Transverse colon (tissue), 3 donors: Measurements from ENCODE around the gene LDLRAD4.

ENCODE experiments used
- EP300 ChIP-seq: sonication (generic); formaldehyde crosslinking; IDR thresholded peaks from one replicate; pipeline ENCODE4 v1.6.1; 2017; ENCODE audit warnings: antibody characterized with exemption, low read depth
- POLR2A ChIP-seq: fragments of 450-650 bp; IDR thresholded peaks from one replicate; pipeline ENCODE4 v1.6.1; 2016; ENCODE audit warnings: antibody characterized with exemption, mild to moderate bottlenecking, moderate library complexity
- TF ChIP-seq, protein P1 (sequence below), 5 experiments: fragments of 200-600 bp in 3 of 5; fragments of 450-650 bp in 2 of 5; sonication (generic) in 3 of 5; IDR thresholded peaks; 1 replicate in 2 of 5; 2 replicates in 3 of 5; pipeline ENCODE4 v1.5.1; 2016 to 2017; ENCODE audit warnings: antibody characterized with exemption in 5 of 5, inconsistent platforms in 3 of 5, mild to moderate bottlenecking in 2 of 5, moderate library complexity in 1 of 5

DNA sequence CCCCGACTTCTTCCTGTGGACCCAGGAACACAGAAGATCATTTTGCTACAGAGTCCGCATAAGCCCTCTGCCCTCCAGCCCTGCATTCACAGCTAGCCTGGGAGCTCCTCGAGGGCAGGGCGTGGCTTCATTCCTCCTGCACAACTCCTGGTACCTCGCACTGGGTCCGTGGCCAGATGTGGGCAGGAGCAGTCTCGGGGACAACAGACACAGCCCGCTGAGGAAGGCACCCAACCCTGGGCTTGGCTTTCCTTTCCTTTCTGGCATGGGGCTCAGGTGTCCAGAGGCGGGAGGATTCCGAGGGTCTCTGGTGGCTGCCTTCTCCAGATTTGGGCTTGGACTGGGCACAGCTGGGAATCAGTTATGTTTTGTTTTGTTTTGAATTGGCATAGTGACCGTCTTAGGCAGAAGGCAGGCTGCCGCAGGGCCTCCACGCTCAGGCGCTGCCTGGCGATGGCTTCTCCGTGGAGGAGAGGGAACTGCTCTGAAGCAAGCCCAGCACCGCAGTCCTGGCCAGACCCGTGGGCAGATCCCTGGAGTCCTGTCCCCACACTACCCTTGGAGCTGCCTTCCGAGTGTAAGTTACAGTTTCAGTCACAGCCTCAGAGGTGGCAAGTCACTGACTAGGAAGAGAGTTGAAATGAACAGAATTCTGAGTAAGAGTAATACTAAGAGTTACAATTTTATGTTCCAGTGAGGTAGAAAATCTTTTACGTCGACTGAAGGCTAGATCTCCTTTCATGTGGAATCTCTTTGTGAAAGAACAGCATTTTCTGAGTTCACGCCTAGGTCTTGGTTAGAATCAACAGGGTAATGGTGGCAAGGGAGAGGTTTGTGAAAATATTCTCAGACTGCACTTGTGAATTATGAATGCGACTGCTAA lies 47.9 kb downstream of the LDLRAD4 start:
- TF ChIP-seq POLR2A, result no peak
- TF ChIP-seq, protein P1, sequence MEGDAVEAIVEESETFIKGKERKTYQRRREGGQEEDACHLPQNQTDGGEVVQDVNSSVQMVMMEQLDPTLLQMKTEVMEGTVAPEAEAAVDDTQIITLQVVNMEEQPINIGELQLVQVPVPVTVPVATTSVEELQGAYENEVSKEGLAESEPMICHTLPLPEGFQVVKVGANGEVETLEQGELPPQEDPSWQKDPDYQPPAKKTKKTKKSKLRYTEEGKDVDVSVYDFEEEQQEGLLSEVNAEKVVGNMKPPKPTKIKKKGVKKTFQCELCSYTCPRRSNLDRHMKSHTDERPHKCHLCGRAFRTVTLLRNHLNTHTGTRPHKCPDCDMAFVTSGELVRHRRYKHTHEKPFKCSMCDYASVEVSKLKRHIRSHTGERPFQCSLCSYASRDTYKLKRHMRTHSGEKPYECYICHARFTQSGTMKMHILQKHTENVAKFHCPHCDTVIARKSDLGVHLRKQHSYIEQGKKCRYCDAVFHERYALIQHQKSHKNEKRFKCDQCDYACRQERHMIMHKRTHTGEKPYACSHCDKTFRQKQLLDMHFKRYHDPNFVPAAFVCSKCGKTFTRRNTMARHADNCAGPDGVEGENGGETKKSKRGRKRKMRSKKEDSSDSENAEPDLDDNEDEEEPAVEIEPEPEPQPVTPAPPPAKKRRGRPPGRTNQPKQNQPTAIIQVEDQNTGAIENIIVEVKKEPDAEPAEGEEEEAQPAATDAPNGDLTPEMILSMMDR (IDR thresholded peaks at IDR 0.05), result no peak
- no peak for TF ChIP-seq EP300
